ENCODE data around the gene CSRNP3.

DNA sequence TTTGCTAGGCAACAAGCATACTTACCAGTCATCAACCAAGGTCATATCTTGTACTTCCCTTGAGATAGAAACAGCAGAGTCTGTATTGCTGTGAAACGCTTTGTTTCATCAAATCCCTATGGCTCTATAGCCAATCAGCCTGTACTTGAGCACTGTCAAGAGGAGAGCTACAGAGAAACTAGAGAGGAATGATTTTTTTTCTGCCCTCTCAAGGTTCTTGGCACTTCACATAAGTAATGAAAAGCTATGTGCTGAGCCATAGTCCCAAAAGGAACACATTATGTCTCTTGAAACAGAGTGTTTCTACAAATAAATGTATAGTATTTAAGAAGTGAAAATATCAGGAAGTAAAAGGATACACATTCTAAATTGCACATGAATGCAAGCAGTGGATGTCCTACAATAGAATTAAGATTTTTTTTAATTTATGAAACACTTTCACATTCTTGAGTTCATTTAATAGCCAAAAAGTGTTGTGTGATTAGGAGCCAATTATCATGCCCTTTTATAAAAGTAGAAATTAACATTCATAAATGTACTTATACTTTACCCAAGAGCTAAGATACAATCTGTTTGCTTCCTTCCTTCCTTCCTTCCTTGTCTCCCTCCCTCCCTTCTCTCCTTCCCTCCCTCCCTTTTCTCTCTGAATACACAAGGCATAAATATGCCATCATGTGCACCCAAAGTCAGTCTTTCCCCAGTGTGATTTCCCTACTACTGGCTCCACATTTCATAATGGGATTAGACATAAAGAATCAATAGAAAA is 131.8 kb downstream of the CSRNP3 start:
- no peak for TF ChIP-seq POLR2AphosphoS5 (IDR thresholded peaks at IDR 0.05)
- TF ChIP-seq POLR2A (IDR thresholded peaks at IDR 0.05) = no peak
- TF ChIP-seq, protein P1, sequence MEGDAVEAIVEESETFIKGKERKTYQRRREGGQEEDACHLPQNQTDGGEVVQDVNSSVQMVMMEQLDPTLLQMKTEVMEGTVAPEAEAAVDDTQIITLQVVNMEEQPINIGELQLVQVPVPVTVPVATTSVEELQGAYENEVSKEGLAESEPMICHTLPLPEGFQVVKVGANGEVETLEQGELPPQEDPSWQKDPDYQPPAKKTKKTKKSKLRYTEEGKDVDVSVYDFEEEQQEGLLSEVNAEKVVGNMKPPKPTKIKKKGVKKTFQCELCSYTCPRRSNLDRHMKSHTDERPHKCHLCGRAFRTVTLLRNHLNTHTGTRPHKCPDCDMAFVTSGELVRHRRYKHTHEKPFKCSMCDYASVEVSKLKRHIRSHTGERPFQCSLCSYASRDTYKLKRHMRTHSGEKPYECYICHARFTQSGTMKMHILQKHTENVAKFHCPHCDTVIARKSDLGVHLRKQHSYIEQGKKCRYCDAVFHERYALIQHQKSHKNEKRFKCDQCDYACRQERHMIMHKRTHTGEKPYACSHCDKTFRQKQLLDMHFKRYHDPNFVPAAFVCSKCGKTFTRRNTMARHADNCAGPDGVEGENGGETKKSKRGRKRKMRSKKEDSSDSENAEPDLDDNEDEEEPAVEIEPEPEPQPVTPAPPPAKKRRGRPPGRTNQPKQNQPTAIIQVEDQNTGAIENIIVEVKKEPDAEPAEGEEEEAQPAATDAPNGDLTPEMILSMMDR (IDR thresholded peaks at IDR 0.05) = no peak
